ENCODE data around the gene FAM20C.

FAM20C gene

GRCh38 chr7:288671-289101, 96.3 kb downstream of the FAM20C start:
- no peak overlapping the region for H3K27ac ChIP-seq
- no peaks in the 10 kb centered on the region for H3K4me1 ChIP-seq (ENCODE audit: low read depth, poor library complexity, severe bottlenecking)
- no peak overlapping the region for H3K4me3 ChIP-seq (IDR thresholded peaks at IDR 0.05; ENCODE audit: insufficient read depth, low read depth, low read length)
- H3K27me3 ChIP-seq (ENCODE audit: insufficient read depth, low read depth), result peaks cover 69% of the 10 kb centered on the region
- H3K4me2 ChIP-seq, result no peak overlapping the region
- H2AFZ ChIP-seq (ENCODE audit: low read depth), result no peak overlapping the region
- H3K9ac ChIP-seq, result no peak overlapping the region
- no peaks in the 10 kb centered on the region for H3K79me2 ChIP-seq (ENCODE audit: insufficient read depth, low read depth)
- H4K20me1 ChIP-seq (ENCODE audit: insufficient read depth), result no peaks in the 10 kb centered on the region
- H3K36me3 ChIP-seq (ENCODE audit: insufficient read depth), result no peaks in the 10 kb centered on the region
- no peak for TF ChIP-seq CTCF (conservative IDR thresholded peaks at IDR 0.05; ENCODE audit: low read depth, low read length)

- H3K4me1 ChIP-seq (ENCODE audit: low read depth, poor library complexity, severe bottlenecking), result no peaks in the 10 kb centered on the region
- no peaks in the 10 kb centered on the region for H3K36me3 ChIP-seq (ENCODE audit: insufficient read depth)
- no peaks in the 10 kb centered on the region for H4K20me1 ChIP-seq (ENCODE audit: insufficient read depth)
- no peaks in the 10 kb centered on the region for H3K79me2 ChIP-seq (ENCODE audit: insufficient read depth, low read depth)
- TF ChIP-seq CTCF (conservative IDR thresholded peaks at IDR 0.05; ENCODE audit: low read depth, low read length), result no peak
- H3K4me2 ChIP-seq, result no peak overlapping the region
- no peak overlapping the region for H2AFZ ChIP-seq (ENCODE audit: low read depth)
- H3K27me3 ChIP-seq (ENCODE audit: insufficient read depth, low read depth), result peaks cover 70% of the 10 kb centered on the region
- H3K4me3 ChIP-seq (IDR thresholded peaks at IDR 0.05; ENCODE audit: insufficient read depth, low read depth, low read length), result no peak overlapping the region
- H3K27ac ChIP-seq, result no peak overlapping the region
- H3K9ac ChIP-seq, result no peak overlapping the region
Measured at GRCh38 chr7:289209-289755, 96.9 kb downstream of the FAM20C start.

GRCh38 chr7:289756-290553, 97.6 kb downstream of the FAM20C start, which contains the start of gene FOXL3:
Gene FOXL3 (plus strand): TSS chr7:290170. CDS start chr7:290170, 0 bp downstream.
- no peak within 1 kb of the TSS for H3K4me2 ChIP-seq
- H3K27me3 ChIP-seq (ENCODE audit: insufficient read depth, low read depth), result peaks cover 66% of the 10 kb centered on the region
- no peak within 1 kb of the TSS for H3K4me3 ChIP-seq (IDR thresholded peaks at IDR 0.05; ENCODE audit: insufficient read depth, low read depth, low read length)
- no peaks in the 10 kb centered on the region for H3K4me1 ChIP-seq (ENCODE audit: low read depth, poor library complexity, severe bottlenecking)
- no peak for TF ChIP-seq CTCF (conservative IDR thresholded peaks at IDR 0.05; ENCODE audit: low read depth, low read length)
- no peak within 1 kb of the TSS for H3K27ac ChIP-seq
- no peak within 1 kb of the TSS for H3K9ac ChIP-seq
- no peaks in the 10 kb centered on the region for H3K79me2 ChIP-seq (ENCODE audit: insufficient read depth, low read depth)
- H2AFZ ChIP-seq (ENCODE audit: low read depth), result no peak within 1 kb of the TSS
- no peaks in the 10 kb centered on the region for H4K20me1 ChIP-seq (ENCODE audit: insufficient read depth)
- H3K36me3 ChIP-seq (ENCODE audit: insufficient read depth), result no peaks in the 10 kb centered on the region

GRCh38 chr7:290554-291372, 98.4 kb downstream of the FAM20C start:
- Histone ChIP-seq H3K79me2 (ENCODE audit: insufficient read depth, low read depth) (no peaks in the 10 kb centered on the region), H4K20me1 (ENCODE audit: insufficient read depth) (no peaks in the 10 kb centered on the region), H3K4me1 (ENCODE audit: low read depth, poor library complexity, severe bottlenecking) (no peaks in the 10 kb centered on the region), H3K27ac (no peak overlapping the region), H3K9ac (no peak overlapping the region), H2AFZ (ENCODE audit: low read depth) (no peak overlapping the region), H3K4me3 (IDR thresholded peaks at IDR 0.05; ENCODE audit: insufficient read depth, low read depth, low read length) (no peak overlapping the region), H3K36me3 (ENCODE audit: insufficient read depth) (no peaks in the 10 kb centered on the region), H3K27me3 (ENCODE audit: insufficient read depth, low read depth) (peaks cover 59% of the 10 kb centered on the region), H3K4me2 (no peak overlapping the region)
- TF ChIP-seq CTCF (conservative IDR thresholded peaks at IDR 0.05; ENCODE audit: low read depth, low read length), result no peak

All from KMS-11 (cell line).